ENCODE data around the gene C1orf174. TPM values are rescaled to one million over a fixed set of nuclear protein-coding genes. Genes with fewer than 3 reads are reported as not detected.

The C1orf174 gene
- polyA plus RNA-seq, 3 donors, result 19.1 to 46.0 (median 21.3) TPM

DNA sequence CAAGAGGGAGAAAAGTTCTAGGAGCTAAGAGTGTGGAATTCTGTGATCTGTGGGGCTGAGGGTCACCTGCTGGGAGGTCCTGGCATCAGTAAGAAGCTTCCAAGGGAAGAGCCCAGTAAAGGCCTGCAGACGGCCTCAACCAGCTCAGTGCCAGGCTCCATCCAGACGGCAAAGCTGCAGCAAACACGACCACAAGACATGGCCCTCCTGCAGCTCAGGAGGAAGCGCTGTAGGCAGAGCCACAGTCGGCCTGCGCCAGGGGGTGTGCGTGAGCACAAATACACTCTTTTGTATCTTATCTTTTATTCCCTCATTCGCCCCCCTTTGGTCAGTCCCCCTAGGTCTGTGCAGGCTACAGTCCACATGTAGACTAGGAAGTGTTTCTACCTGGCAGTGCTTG lies 13.4 kb downstream of the C1orf174 start:
- Mint-ChIP-seq H3K36me3 (peaks cover 57 to 70% of the 10 kb centered on the region in 2 donors), H3K4me3 (no peak overlapping the region), H3K27me3 (ENCODE audit: low read depth in 3 of 3) (peaks cover 0 to 2% (median 0%) of the 10 kb centered on the region in 3 donors), H3K27ac (peak overlapping the region in 1 of 7 donors; percentile 6), H3K4me1 (peaks cover 19% of the 10 kb centered on the region), H3K9me3 (no peaks in the 10 kb centered on the region)
- Histone ChIP-seq H3K27me3 (ENCODE audit: control insufficient read depth in 2 of 2, insufficient read depth in 2 of 2, low read length in 2 of 2) (no peaks in the 10 kb centered on the region), H3K79me2 (ENCODE audit: insufficient read depth, low read length) (no peaks in the 10 kb centered on the region), H3K9ac (ENCODE audit: insufficient read depth, low read length, poor library complexity, severe bottlenecking) (no peak overlapping the region), H3K4me2 (replicated peaks; ENCODE audit: extremely low read depth, low read length, poor library complexity, severe bottlenecking) (no peak overlapping the region), H3K9me3 (replicated peaks in 1 of 2; ENCODE audit: control insufficient read depth in 1 of 2, insufficient read depth in 1 of 2, low read length in 2 of 2) (no peaks in the 10 kb centered on the region), H3K27ac (ENCODE audit: low read depth in 1 of 2, low read length in 2 of 2) (no peak overlapping the region), H3K4me3 (replicated peaks in 1 of 3; ENCODE audit: low read depth in 2 of 3, low read length in 3 of 3) (no peak overlapping the region), H4K20me1 (ENCODE audit: insufficient read depth, low read length) (no peaks in the 10 kb centered on the region), H3K4me1 (ENCODE audit: control insufficient read depth in 1 of 2, insufficient read depth in 2 of 2, low read length in 2 of 2) (peaks cover 22 to 24% of the 10 kb centered on the region in 2 donors), H2AFZ (ENCODE audit: insufficient read depth, low read depth, low read length, poor library complexity, severe bottlenecking) (no peak overlapping the region), H3K36me3 (replicated peaks in 1 of 2; ENCODE audit: control insufficient read depth in 1 of 2, insufficient read depth in 2 of 2, low read length in 2 of 2) (peaks cover 38 to 75% of the 10 kb centered on the region in 2 donors)
- intact Hi-C loops (cut with micrococcal nuclease), result no loop called here
- no peak for DNase-seq
- no peak for TF ChIP-seq CTCF (IDR thresholded peaks at IDR 0.05)
- 79% methylated on average over 3 of the region's 8 CpGs for WGBS (ENCODE audit: insufficient coverage)

DNA sequence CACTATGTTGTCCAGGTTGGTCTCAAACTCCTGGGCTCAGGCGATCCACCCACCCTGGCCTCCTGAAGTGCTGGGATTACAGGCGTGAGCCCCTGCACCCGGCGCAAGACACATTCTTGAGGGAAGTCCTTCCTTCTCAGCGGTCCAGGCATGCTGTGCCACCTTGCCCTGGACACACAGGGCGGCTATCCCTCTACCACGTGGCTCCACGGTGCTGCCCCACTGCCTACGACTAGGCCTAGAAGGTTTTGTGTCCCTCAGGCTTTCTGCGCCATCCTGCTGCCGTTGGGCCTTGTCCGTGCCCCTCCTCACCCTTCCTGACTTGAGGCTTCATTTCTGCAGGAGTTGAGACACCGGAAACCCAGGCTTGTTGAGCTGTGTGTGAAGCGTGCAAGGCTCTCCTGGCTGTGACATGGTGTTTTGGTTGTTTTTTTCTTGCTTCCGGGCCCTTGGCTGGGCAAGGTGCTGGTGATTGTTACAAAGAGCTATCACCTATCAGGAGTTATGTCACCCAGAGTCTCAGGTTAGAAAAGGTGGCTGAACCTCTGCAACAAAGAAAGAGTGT lies 13.9 kb downstream of the C1orf174 start:
- no peaks in the 10 kb centered on the region for H3K27me3 ChIP-seq (ENCODE audit: control insufficient read depth in 2 of 2, insufficient read depth in 2 of 2, low read length in 2 of 2)
- no peaks in the 10 kb centered on the region for H3K9me3 ChIP-seq (replicated peaks in 1 of 2; ENCODE audit: control insufficient read depth in 1 of 2, insufficient read depth in 1 of 2, low read length in 2 of 2)
- no peak overlapping the region for H3K27ac ChIP-seq (ENCODE audit: low read depth in 1 of 2, low read length in 2 of 2)
- Mint-ChIP-seq H3K9me3 (no peaks in the 10 kb centered on the region), H3K4me3 (no peak overlapping the region), H3K27ac (peak overlapping the region in 3 of 7 donors; percentile 6 to 63 (median 52)), H3K27me3 (ENCODE audit: low read depth in 3 of 3) (peaks cover 0 to 2% (median 0%) of the 10 kb centered on the region in 3 donors), H3K4me1 (peaks cover 16% of the 10 kb centered on the region), H3K36me3 (peaks cover 57 to 70% of the 10 kb centered on the region in 2 donors)
- intact Hi-C loops (cut with micrococcal nuclease), result no loop called here
- peaks cover 17 to 19% of the 10 kb centered on the region in 2 donors for H3K4me1 ChIP-seq (ENCODE audit: control insufficient read depth in 1 of 2, insufficient read depth in 2 of 2, low read length in 2 of 2)
- TF ChIP-seq CTCF (IDR thresholded peaks at IDR 0.05), result no peak
- H3K4me2 ChIP-seq (replicated peaks; ENCODE audit: extremely low read depth, low read length, poor library complexity, severe bottlenecking), result no peak overlapping the region
- 87% methylated on average over 14 of the region's 15 CpGs for WGBS (ENCODE audit: insufficient coverage)
- no peaks in the 10 kb centered on the region for H3K79me2 ChIP-seq (ENCODE audit: insufficient read depth, low read length)
- peaks cover 38 to 75% of the 10 kb centered on the region in 2 donors for H3K36me3 ChIP-seq (replicated peaks in 1 of 2; ENCODE audit: control insufficient read depth in 1 of 2, insufficient read depth in 2 of 2, low read length in 2 of 2)
- H2AFZ ChIP-seq (ENCODE audit: insufficient read depth, low read depth, low read length, poor library complexity, severe bottlenecking), result no peak overlapping the region
- H4K20me1 ChIP-seq (ENCODE audit: insufficient read depth, low read length), result no peaks in the 10 kb centered on the region
- no peak overlapping the region for H3K4me3 ChIP-seq (replicated peaks in 1 of 3; ENCODE audit: low read depth in 2 of 3, low read length in 3 of 3)
- no peak for DNase-seq
- H3K9ac ChIP-seq (ENCODE audit: insufficient read depth, low read length, poor library complexity, severe bottlenecking), result no peak overlapping the region
